HG02852 (cell line): ENCODE measurements around the gene ITCH.

Experiments used
- ATAC-seq: cut with Tn5 transposase; IDR thresholded peaks from one replicate; pipeline ENCODE4 v1.9.1; 2021; ENCODE audit warnings: mild to moderate bottlenecking, moderate library complexity; ENCODE audit not compliant: unreplicated experiment

The ITCH gene

GRCh38 chr20:34544109-34544796 lies 181.2 kb downstream of the ITCH start:
- ATAC-seq: no peak

- ATAC-seq: no peak
Observed at GRCh38 chr20:34546751-34547181, 183.7 kb downstream of the ITCH start.

- ATAC-seq: no peak
Observed at GRCh38 chr20:34547844-34548613, 185.0 kb downstream of the ITCH start.

- ATAC-seq: no peak
Observed at GRCh38 chr20:34549291-34549928, 186.3 kb downstream of the ITCH start.

GRCh38 chr20:34549929-34550305 lies 186.8 kb downstream of the ITCH start:
- no peak for ATAC-seq

GRCh38 chr20:34552569-34552968 lies 189.5 kb downstream of the ITCH start:
- ATAC-seq: no peak

- ATAC-seq: no peak
Observed at GRCh38 chr20:34553366-34553867, 190.3 kb downstream of the ITCH start.

GRCh38 chr20:34557936-34558319 lies 194.9 kb downstream of the ITCH start:
- no peak for ATAC-seq

- ATAC-seq: peak; percentile 65
Observed at GRCh38 chr20:34558320-34559218, 195.5 kb downstream of the ITCH start, which contains the start of gene MAP1LC3A. TSS of gene MAP1LC3A (plus strand) at chr20:34558718. CDS start at chr20:34558869, 151 bp downstream.

- no peak for ATAC-seq
Observed at GRCh38 chr20:34559311-34560140, 196.5 kb downstream of the ITCH start.

- no peak for ATAC-seq
Observed at GRCh38 chr20:34560141-34560523, 197.1 kb downstream of the ITCH start.

- no peak for ATAC-seq
Observed at GRCh38 chr20:34560614-34561013, 197.5 kb downstream of the ITCH start.
